ENCODE data around the gene SCLY. TPM values are rescaled to one million over a fixed set of nuclear protein-coding genes. Genes with fewer than 3 reads are reported as not detected.

The SCLY gene
- total and polyA plus RNA-seq, 2 of the 13 experiments (the other 11 are each of a cell fraction or from before 2014, with no cell fraction given): 27.9 to 38.6 TPM

DNA sequence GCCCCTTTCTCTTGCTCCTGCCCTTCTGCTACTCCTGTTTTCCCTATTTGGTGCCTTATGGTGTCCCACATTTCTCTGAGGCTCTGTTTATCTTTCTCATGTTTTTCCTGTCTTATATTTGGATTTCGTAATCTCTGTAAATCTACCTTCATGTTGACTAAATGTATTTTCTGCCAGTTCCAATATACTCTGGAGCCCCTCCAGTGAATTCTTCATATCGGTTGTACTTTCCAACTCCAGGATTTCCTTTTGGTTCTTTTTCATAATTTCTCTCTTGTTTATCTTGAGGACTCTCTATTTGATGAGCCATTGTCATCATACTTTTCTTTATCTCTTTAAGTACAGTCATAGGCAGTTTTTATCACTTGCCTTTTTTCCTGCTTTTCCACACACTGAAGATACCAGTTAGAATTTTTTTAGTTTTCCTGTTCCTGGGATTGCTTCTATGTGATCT is 19.1 kb downstream of the SCLY start (continued):
- TF ChIP-seq, protein P1, sequence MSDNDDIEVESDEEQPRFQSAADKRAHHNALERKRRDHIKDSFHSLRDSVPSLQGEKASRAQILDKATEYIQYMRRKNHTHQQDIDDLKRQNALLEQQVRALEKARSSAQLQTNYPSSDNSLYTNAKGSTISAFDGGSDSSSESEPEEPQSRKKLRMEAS (IDR thresholded peaks at IDR 0.05): peak; percentile 31
- TF ChIP-seq FOXM1 (CRISPR knock-in tag; IDR thresholded peaks at IDR 0.05): no peak
- TF ChIP-seq, protein P2, sequence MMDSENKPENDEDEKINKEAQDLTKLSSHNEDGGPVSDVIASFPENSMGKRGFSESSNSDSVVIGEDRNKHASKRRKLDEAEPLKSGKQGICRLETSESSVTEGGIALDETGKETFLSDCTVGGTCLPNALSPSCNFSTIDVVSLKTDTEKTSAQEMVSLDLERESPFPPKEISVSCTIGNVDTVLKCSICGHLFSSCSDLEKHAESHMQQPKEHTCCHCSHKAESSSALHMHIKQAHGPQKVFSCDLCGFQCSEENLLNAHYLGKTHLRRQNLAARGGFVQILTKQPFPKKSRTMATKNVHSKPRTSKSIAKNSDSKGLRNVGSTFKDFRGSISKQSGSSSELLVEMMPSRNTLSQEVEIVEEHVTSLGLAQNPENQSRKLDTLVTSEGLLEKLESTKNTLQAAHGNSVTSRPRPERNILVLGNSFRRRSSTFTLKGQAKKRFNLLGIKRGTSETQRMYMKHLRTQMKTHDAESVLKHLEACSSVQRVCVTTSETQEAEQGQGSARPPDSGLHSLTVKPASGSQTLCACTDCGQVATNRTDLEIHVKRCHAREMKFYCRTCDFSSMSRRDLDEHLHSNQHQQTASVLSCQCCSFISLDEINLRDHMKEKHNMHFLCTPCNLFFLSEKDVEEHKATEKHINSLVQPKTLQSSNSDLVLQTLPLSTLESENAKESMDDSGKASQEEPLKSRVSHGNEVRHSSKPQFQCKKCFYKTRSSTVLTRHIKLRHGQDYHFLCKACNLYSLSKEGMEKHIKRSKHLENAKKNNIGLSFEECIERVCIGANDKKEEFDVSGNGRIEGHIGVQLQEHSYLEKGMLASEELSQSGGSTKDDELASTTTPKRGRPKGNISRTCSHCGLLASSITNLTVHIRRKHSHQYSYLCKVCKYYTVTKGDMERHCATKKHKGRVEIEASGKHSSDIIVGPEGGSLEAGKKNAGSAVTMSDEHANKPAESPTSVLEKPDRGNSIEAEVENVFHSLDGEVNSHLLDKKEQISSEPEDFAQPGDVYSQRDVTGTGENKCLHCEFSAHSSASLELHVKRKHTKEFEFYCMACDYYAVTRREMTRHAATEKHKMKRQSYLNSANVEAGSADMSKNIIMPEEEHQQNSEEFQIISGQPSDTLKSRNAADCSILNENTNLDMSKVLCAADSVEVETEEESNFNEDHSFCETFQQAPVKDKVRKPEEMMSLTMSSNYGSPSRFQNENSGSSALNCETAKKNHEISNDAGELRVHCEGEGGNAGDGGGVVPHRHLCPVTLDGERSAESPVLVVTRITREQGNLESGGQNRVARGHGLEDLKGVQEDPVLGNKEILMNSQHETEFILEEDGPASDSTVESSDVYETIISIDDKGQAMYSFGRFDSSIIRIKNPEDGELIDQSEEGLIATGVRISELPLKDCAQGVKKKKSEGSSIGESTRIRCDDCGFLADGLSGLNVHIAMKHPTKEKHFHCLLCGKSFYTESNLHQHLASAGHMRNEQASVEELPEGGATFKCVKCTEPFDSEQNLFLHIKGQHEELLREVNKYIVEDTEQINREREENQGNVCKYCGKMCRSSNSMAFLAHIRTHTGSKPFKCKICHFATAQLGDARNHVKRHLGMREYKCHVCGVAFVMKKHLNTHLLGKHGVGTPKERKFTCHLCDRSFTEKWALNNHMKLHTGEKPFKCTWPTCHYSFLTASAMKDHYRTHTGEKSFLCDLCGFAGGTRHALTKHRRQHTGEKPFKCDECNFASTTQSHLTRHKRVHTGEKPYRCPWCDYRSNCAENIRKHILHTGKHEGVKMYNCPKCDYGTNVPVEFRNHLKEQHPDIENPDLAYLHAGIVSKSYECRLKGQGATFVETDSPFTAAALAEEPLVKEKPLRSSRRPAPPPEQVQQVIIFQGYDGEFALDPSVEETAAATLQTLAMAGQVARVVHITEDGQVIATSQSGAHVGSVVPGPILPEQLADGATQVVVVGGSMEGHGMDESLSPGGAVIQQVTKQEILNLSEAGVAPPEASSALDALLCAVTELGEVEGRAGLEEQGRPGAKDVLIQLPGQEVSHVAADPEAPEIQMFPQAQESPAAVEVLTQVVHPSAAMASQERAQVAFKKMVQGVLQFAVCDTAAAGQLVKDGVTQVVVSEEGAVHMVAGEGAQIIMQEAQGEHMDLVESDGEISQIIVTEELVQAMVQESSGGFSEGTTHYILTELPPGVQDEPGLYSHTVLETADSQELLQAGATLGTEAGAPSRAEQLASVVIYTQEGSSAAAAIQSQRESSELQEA (CRISPR knock-in tag; IDR thresholded peaks at IDR 0.05; ENCODE audit: not compliant biosample characterization): no peak
- TF ChIP-seq SCMH1 (CRISPR knock-in tag; IDR thresholded peaks at IDR 0.05; ENCODE audit: borderline replicate concordance): no peak
- TF ChIP-seq ZNF724P (CRISPR knock-in tag; IDR thresholded peaks at IDR 0.05; ENCODE audit: borderline replicate concordance): no peak
- TF ChIP-seq ZFYVE20 (CRISPR knock-in tag; IDR thresholded peaks at IDR 0.05; ENCODE audit: borderline replicate concordance, low read depth): no peak
- TF ChIP-seq, protein P3, sequence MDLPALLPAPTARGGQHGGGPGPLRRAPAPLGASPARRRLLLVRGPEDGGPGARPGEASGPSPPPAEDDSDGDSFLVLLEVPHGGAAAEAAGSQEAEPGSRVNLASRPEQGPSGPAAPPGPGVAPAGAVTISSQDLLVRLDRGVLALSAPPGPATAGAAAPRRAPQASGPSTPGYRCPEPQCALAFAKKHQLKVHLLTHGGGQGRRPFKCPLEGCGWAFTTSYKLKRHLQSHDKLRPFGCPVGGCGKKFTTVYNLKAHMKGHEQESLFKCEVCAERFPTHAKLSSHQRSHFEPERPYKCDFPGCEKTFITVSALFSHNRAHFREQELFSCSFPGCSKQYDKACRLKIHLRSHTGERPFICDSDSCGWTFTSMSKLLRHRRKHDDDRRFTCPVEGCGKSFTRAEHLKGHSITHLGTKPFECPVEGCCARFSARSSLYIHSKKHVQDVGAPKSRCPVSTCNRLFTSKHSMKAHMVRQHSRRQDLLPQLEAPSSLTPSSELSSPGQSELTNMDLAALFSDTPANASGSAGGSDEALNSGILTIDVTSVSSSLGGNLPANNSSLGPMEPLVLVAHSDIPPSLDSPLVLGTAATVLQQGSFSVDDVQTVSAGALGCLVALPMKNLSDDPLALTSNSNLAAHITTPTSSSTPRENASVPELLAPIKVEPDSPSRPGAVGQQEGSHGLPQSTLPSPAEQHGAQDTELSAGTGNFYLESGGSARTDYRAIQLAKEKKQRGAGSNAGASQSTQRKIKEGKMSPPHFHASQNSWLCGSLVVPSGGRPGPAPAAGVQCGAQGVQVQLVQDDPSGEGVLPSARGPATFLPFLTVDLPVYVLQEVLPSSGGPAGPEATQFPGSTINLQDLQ (CRISPR knock-in tag; IDR thresholded peaks at IDR 0.05): no peak
- no peak for TF ChIP-seq ZBTB7A (CRISPR knock-in tag; IDR thresholded peaks at IDR 0.05)
- TF ChIP-seq SMAD1 (CRISPR knock-in tag; IDR thresholded peaks at IDR 0.05; ENCODE audit: borderline replicate concordance, low read depth): no peak
- no peak for TF ChIP-seq HNRNPUL1 (IDR thresholded peaks at IDR 0.05; ENCODE audit: low read depth, low read length)
- peak; percentile 99 for TF ChIP-seq GATAD2A (CRISPR knock-in tag; IDR thresholded peaks at IDR 0.05)
- peak; percentile 67 for TF ChIP-seq TCF7 (IDR thresholded peaks at IDR 0.05; ENCODE audit: low read depth)
- TF ChIP-seq GFI1 (CRISPR knock-in tag; IDR thresholded peaks at IDR 0.05; ENCODE audit: borderline replicate concordance): peak; percentile 69; the same call in 1 of the 2 replicates
- TF ChIP-seq, protein P4, sequence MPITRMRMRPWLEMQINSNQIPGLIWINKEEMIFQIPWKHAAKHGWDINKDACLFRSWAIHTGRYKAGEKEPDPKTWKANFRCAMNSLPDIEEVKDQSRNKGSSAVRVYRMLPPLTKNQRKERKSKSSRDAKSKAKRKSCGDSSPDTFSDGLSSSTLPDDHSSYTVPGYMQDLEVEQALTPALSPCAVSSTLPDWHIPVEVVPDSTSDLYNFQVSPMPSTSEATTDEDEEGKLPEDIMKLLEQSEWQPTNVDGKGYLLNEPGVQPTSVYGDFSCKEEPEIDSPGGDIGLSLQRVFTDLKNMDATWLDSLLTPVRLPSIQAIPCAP (CRISPR knock-in tag; IDR thresholded peaks at IDR 0.05; ENCODE audit: low read depth): no peak; the same call in 1 of the 2 replicates
- peak; percentile 65; the same call in 1 of the 2 replicates for TF ChIP-seq ZNF335 (CRISPR knock-in tag; IDR thresholded peaks at IDR 0.05)
- TF ChIP-seq ZBTB20 (CRISPR knock-in tag; IDR thresholded peaks at IDR 0.05; ENCODE audit: borderline replicate concordance, low read depth): peak; percentile 88
- TF ChIP-seq ZNF629 (CRISPR knock-in tag; conservative IDR thresholded peaks at IDR 0.05): no peak
- TF ChIP-seq KAT8 (CRISPR knock-in tag; IDR thresholded peaks at IDR 0.05): peak; percentile 91
- TF ChIP-seq ZNF841 (CRISPR knock-in tag; IDR thresholded peaks at IDR 0.05; ENCODE audit: borderline replicate concordance): no peak
